GM12865 (cell line): ENCODE results near the gene AGA.

Experiments used
- DNase-seq: peaks from one replicate; pipeline ENCODE4 v3.0.0; 2010; ENCODE audit warnings: low read depth
- H3K4me3 ChIP-seq: 2 replicates; pipeline ENCODE4 v1.5.1; 2011; ENCODE audit warnings: mild to moderate bottlenecking, low read depth, low read length, control low read depth
- CTCF ChIP-seq: IDR thresholded peaks from 2 replicates; pipeline ENCODE4 v1.5.1; 2011; ENCODE audit warnings: low read length, control low read depth, low read depth, inconsistent platforms; ENCODE audit not compliant: insufficient read depth; ENCODE audit errors: missing control alignments

Gene AGA

GRCh38 chr4:177384856-177385397, 57.3 kb downstream of the AGA start:
- no peak for DNase-seq
- TF ChIP-seq CTCF: no peak
- no peak overlapping the region for H3K4me3 ChIP-seq

GRCh38 chr4:177381762-177382310, 60.4 kb downstream of the AGA start:
- TF ChIP-seq CTCF: no peak
- H3K4me3 ChIP-seq: no peak overlapping the region
- DNase-seq: no peak
